Hematopoietic multipotent progenitor cell treated with erythropoietin and hydrocortisone succinate and interleukin-3 and kit ligand, for 15 days (in vitro differentiated cells): ENCODE results near the gene FGD4.

ENCODE experiments used
- DNase-seq: peaks from one replicate; pipeline ENCODE4 v3.0.0-alpha.2; 2015; ENCODE audit warnings: low spot score

Gene FGD4

DNA sequence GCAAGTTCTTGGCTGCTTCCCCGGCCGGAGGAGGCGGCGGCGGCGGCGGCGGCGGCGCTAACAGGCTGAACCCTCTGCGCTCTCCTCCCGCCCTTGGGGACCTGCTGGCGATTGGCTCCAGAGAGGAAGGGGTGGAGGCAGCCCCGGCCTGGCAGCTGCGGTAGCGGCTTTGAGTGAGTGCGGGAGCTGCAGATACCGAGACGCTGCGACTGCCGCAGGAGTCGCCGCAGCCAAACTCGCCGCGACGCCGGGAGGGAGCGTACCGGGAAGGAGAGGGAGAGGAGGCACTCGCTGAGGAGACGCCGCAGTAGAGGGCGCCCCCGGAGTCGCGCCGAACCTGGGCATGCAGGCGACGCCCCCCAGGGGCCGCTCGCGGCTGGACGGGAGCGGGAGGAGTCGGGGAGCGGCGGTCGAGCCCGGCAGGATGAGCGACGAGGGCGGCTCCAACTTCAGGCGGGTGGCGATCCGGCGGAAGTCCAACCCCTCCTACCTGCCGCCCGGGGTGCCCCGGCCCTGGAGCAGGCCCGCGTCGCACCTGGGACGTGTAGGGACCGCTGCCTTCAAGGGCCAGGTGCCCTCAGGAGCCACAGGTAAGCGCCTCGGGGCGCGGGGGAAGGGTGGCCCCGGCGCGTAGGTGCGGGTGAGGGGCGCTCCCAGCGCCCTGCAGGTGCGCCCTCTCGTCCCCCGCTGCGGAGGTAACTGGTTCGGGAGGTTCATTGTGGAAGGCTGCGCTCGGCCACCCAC lies at the start of gene FGD4:
Gene FGD4 (plus strand): TSS at position 189 of the 744 bp plus-strand sequence.
- DNase-seq: peak; percentile 71

- DNase-seq: no peak
Measured at GRCh38 chr12:32353540-32353939, 45.8 kb upstream of the FGD4 start.

DNA sequence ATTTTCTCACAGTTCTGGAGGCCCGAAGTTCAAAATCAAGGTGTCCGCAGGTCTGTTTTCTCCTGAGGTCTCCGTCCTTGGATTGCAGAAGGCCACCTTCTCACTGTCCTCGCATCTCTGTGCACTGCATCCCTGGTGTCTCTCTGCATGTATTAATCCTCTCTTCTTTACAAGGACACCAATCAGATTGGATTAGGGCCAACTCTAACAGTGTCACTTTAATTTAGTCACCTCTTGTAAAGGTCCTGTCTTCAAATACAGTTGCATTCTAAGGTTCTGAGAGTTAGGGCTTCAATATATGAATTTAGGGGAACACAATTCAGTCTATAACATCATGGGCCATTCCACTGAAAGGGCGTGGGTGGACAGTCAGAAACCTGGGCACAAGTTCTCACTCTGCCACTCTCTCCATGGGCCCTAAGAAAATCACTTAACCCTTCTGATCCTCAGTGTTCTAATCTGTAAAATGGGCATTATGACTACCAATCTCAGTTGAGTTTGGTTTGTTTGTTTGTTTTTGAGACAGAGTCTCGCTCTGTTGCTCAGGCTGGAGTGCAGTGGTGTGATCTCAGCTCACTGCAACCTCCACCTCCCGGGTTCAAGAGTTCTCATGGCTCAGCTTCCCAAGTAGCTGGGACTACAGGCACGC lies 41.6 kb upstream of the FGD4 start:
- no peak for DNase-seq

DNA sequence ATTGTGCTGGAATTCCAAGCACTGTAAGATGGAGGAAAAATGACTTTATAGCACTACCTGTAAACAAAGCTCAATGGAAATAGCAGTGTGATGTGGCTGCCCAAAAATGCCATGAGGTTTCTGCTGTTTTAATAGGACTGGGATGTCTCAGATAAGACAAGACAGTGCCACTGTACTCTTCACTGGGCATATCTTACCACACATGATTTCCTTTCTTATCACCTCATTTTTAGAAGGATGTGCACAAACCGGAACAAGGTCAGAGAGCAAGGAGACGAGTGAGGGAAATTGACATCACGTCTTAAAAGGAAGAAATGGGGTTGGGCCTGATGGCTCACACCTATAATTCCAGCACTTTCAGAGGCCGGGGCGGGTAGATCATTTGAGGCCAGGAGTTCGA lies 38.4 kb upstream of the FGD4 start:
- DNase-seq: no peak

DNA sequence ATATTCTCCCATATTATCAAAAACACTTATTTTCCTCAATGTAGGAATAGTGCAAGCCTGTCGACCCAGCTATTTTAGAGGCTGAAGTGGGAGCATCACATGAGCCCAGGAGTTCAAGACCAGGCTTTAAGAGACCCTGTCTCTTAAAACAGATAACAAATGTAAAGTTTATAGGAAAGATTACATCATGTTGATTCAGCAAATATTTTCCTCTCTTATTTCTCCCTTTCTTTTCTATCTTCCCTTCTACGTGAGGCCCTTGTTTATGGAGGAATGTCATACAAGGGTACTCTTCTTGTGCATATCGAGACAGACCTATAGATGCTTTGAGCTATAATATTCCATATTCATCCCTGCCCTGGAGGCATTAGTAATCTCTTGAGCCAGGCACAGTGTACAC lies 36.5 kb upstream of the FGD4 start:
- no peak for DNase-seq

GRCh38 chr12:32365473-32366064 lies 33.8 kb upstream of the FGD4 start:
- peak; percentile 57 for DNase-seq

GRCh38 chr12:32366714-32367113 lies 32.6 kb upstream of the FGD4 start:
- DNase-seq: no peak

DNA sequence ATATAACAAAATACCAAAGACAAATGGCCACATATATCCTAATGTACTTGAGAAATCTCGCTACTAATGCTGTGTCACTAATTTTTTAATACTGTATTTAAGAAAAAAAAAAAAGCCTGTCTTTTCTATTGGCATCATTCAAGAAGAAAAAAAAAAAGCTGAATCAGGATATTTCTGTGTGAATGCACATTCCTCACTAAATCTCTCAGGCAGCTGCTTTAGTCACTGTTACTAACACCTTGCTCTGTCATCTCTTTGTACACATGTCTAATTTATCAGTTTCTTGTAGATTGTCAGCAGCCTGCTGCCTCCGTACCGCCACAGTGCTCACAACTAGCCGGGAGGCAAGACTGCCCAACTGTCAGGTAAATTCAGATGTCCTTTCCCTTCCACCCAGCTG lies 32.0 kb upstream of the FGD4 start:
- DNase-seq: no peak

GRCh38 chr12:32369202-32369601 lies 30.2 kb upstream of the FGD4 start:
- no peak for DNase-seq

GRCh38 chr12:32377344-32378055 lies 21.9 kb upstream of the FGD4 start:
- DNase-seq: no peak

- no peak for DNase-seq
Measured at GRCh38 chr12:32379213-32379612, 20.1 kb upstream of the FGD4 start.

DNA sequence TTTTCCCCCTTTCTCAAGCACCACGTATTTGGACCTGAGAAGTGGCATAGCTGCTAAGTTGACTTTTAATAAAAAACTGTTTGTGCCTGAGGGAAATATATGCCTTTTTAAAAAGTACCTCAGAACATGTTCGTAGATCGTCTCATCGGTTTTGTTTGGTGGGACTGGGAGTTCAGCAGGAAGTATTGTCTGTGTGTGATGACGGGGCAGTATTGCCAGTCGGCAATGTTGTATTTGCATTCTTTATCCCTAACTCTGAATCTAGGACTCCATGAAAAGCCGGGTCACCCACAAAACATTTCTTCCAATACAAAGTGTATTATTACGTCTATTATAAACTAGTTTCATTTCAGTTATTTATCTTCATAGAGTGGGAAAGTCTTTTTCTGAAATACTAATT lies 19.7 kb upstream of the FGD4 start:
- no peak for DNase-seq

- DNase-seq: no peak
Measured at GRCh38 chr12:32382226-32382625, 17.1 kb upstream of the FGD4 start.

GRCh38 chr12:32390572-32391219 lies 8.7 kb upstream of the FGD4 start:
- no peak for DNase-seq

GRCh38 chr12:32395026-32395425 lies 4.3 kb upstream of the FGD4 start:
- DNase-seq: no peak

DNA sequence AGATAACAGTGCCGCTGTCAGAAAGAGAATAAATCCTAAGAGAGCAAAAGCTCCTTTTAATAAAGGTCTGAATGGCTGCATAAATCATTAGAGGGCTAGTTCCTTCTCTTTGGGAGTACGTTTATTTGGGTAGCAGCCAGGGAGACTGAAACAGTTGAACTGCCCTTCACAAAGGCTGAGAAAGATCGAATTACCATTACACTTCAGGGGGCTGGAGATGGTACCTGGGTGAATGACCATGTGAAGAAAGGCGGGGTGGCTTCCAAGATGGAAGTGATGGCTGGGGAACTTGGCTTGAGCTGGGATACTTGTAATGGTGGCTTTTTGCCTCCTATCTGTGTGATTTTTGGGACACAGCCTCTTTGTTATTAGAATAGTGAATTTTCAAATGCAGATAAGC lies 1.7 kb upstream of the FGD4 start:
- DNase-seq: no peak

DNA sequence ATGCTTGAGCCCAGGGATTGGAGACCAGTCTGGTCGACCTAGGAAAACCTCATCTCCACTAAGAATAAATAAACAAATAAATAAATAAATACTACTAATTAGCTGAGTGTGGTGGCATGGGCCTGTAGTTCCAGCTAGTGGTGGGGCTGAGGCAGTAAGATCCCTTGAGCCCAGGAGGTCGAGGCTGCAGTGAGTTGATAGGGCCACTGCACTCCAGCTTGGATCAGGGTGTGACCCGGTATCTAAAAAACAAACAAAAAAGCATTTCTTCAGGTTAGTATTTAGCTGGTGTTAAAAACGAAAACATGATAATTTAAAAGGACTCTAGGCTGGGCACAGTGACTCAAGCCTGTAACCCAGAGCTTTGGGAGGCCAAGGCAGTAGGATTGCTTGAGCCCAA lies 1.2 kb upstream of the FGD4 start:
- no peak for DNase-seq

- DNase-seq: no peak
Measured at GRCh38 chr12:32398816-32399369, 465 bp upstream of the FGD4 start.

DNA sequence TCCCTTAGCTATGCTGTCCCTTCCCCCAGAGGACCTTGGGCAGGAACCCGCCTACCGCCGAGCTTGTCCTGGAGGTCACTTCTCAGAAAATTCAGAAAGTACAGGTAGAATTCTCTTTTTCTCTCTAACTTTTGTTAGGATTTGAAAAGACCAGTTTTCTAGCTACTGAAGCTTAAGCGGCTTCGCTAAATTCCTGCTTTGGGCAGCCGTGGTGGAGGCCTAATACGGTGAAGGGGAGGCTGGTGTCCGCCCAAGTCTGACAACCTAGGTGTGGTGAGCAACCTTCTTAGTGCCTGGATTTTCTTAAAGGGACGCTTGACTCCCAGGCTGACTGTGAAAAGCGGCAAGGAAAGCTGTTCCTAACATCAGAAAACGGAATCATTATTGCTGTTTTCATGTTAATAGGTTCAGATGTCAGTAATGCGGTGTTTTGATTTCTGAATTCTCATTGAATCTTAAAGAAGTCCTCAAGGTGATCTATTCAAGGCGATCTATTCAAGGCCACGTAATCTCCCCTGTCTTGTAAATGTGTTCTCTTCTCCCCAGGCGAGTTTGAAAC lies 835 bp downstream of the FGD4 start:
- no peak for DNase-seq

GRCh38 chr12:32400866-32401265 lies 1.5 kb downstream of the FGD4 start:
- DNase-seq: no peak

GRCh38 chr12:32402170-32402569 lies 2.8 kb downstream of the FGD4 start:
- no peak for DNase-seq

GRCh38 chr12:32402946-32403345 lies 3.6 kb downstream of the FGD4 start:
- DNase-seq: no peak
